GM13976 (cell line): ENCODE results near the gene ATP6V1F.

Experiments
- DNase-seq: peaks from one replicate; pipeline ENCODE4 v3.0.0; 2012; ENCODE audit warnings: low spot score
- CTCF ChIP-seq: IDR thresholded peaks from 2 replicates; pipeline ENCODE4 v1.5.1; 2012; ENCODE audit warnings: borderline replicate concordance, mild to moderate bottlenecking; ENCODE audit not compliant: insufficient read depth; ENCODE audit errors: extremely low read depth, missing control alignments, control extremely low read depth
- in situ Hi-C: fragments of 300-500 bp; cut with MboI; formaldehyde crosslinking; loops from one replicate; pipeline ENCODE4 v1.12.0; 2022; ENCODE audit warnings: low sequenced_read_pairs, mixed read lengths, inconsistent platforms; ENCODE audit not compliant: unreplicated experiment

Gene ATP6V1F

GRCh38 chr7:128858380-128859231, 4.0 kb upstream of the ATP6V1F start:
- in situ Hi-C loops, result no loop called here
- DNase-seq, result no peak
- TF ChIP-seq CTCF, result no peak

GRCh38 chr7:128859232-128860157, 3.2 kb upstream of the ATP6V1F start:
- in situ Hi-C loops, result no loop called here
- no peak for TF ChIP-seq CTCF
- DNase-seq, result no peak

GRCh38 chr7:128860158-128861073, 2.2 kb upstream of the ATP6V1F start:
- no peak for DNase-seq
- in situ Hi-C loops, result no loop called here
- no peak for TF ChIP-seq CTCF

- DNase-seq, result no peak
- TF ChIP-seq CTCF, result no peak
- in situ Hi-C loops, result no loop called here
Observed at GRCh38 chr7:128861957-128862570, 592 bp upstream of the ATP6V1F start.

- in situ Hi-C loops, result no loop called here
- peak; percentile 74 for DNase-seq
Observed at GRCh38 chr7:128863433-128863989, 855 bp downstream of the ATP6V1F start.

More at GRCh38 chr7:128863433-128863989, 855 bp downstream of the ATP6V1F start:
- TF ChIP-seq CTCF, result peak; percentile 39
